Ovary (tissue), 9 donors: ENCODE data around the gene IFT81. TPM values are rescaled to one million over a fixed set of nuclear protein-coding genes. Genes with fewer than 3 reads are reported as not detected.

ENCODE experiments used
- DNase-seq, 5 donors: peaks; one replicate each; pipeline ENCODE4 v3.0.0-alpha.2; 2019 to 2020
- H3K27ac ChIP-seq, 2 donors: fragments of 200-600 bp; one replicate each; pipeline versions ENCODE4 v1.5.1 to v1.8.0; 2019 to 2022
- H3K27me3 ChIP-seq: fragments of 200-600 bp; one replicate; pipeline ENCODE4 v1.8.0; 2022
- H3K36me3 ChIP-seq: fragments of 200-600 bp; sonication (generic); one replicate; pipeline ENCODE4 v1.5.1; 2019
- H3K4me1 ChIP-seq: one replicate; pipeline ENCODE4 v1.8.1; 2013; ENCODE audit warnings: mild to moderate bottlenecking, moderate library complexity; ENCODE audit not compliant: insufficient read depth
- H3K4me3 ChIP-seq: fragments of 200-600 bp; sonication (generic); one replicate; pipeline ENCODE4 v1.5.1; 2017
- H3K9me3 ChIP-seq, 2 donors: fragments of 200-600 bp in 1 of 2; sonication (generic) in 1 of 2; one replicate each; pipeline versions ENCODE4 v1.5.1 to v1.8.1; 2013 to 2019; ENCODE audit warnings: mild to moderate bottlenecking in 1 of 2, moderate library complexity in 1 of 2
- CTCF ChIP-seq, 3 donors: fragments of 450-650 bp in 2 of 3; fragments of 200-600 bp in 1 of 3; IDR thresholded peaks; one replicate each; pipeline versions ENCODE4 v1.5.1 to v1.8.0; 2016 to 2022; ENCODE audit warnings: antibody characterized with exemption in 3 of 3, mild to moderate bottlenecking in 1 of 3
- EP300 ChIP-seq: sonication (generic); formaldehyde crosslinking; IDR thresholded peaks from one replicate; pipeline ENCODE4 v1.6.1; 2017; ENCODE audit warnings: antibody characterized with exemption
- POLR2A ChIP-seq: fragments of 450-650 bp; IDR thresholded peaks from one replicate; pipeline ENCODE4 v1.6.1; 2017; ENCODE audit warnings: antibody characterized with exemption, mild to moderate bottlenecking, moderate library complexity
- WGBS, 3 donors: extraction: QIAGEN DNeasy Blood & Tissue Kit in 1 of 3; methylation state at CpG; one replicate each; pipeline versions ENCODE4 v1.1.5 to v1.1.7; 2013 to 2017; 5-methylcytosine and 5-hydroxymethylcytosine counted together
- intact Hi-C, 4 donors: fragments of 100-400 bp; cut with DNase I; formaldehyde crosslinking; loops; one replicate each; pipeline versions ENCODE4 v1.11.0 to v1.15.1; 2022 to 2023
- polyA plus RNA-seq, 2 donors: library from polyadenylated mRNA; stranded (reverse); fragments of 200-250 nt in 1 of 2; fragments of 350-450 nt in 1 of 2; fragmentation: Illumina TruSeq in 1 of 2; extraction: RNeasy Lipid Tissue Mini Kit (QIAGEN cat#74804) in 1 of 2; gene quantifications; one replicate each; pipeline ENCODE4 v1.2.3, GENCODE V29; 2013 to 2014
- total RNA-seq, 7 donors: library from RNA; depleted of rRNA in 2 of 7; stranded (reverse); fragments of >200 nt in 2 of 7; fragmentation: NEBNext Ultra II Directional in 3 of 7; extraction: Animal tissue kit (Norgen Biotek cat#: 25700) in 3 of 7; gene quantifications; one replicate each; pipeline versions ENCODE4 v1.1.0 to v1.2.4, GENCODE V29; 2016 to 2023
- donor health status: DM: no; HTN: no; CAD: no; lungs with moderate emphysema.
- donor health status: DM: no; HTN: no; CAD: no.
- donor health status: Bipolar disorder and iron deficiency.
- donor health status: DM: yes; HTN: yes; CAD: no.
- donor health status: DM: no; HTN: no; CAD: no.
- donor health status: DM: yes; HTN: yes; CAD: no.

IFT81 gene
- total and polyA plus RNA-seq, 9 donors = 10.4 to 22.3 (median 17.2) TPM

GRCh38 chr12:110234755-110235154 lies 110.6 kb downstream of the IFT81 start:
- 5 to 8% (median 5%) methylated on average over 3 of the region's 3 CpGs for WGBS, 3 donors
- H3K4me3 ChIP-seq = no peak overlapping the region

GRCh38 chr12:110235383-110235782 lies 111.2 kb downstream of the IFT81 start:
- Histone ChIP-seq H3K9me3 (no peaks in the 10 kb centered on the region), H3K4me3 (no peak overlapping the region), H3K27ac (peak overlapping the region in 1 of 2 donors; percentile 9), H3K27me3 (no peaks in the 10 kb centered on the region), H3K36me3 (no peaks in the 10 kb centered on the region), H3K4me1 (peaks cover 4% of the 10 kb centered on the region)
- 65 to 82% (median 67%) methylated on average over 1 of the region's 1 CpG for whole genome bisulfite sequencing, 3 donors
- TF ChIP-seq CTCF (IDR thresholded peaks at IDR 0.05) (no peak), POLR2A (no peak), EP300 (no peak)
- no peak for DNase-seq
- intact Hi-C loops = no loop called here

More at GRCh38 chr12:110234755-110235154, 110.6 kb downstream of the IFT81 start:
- TF ChIP-seq POLR2A (no peak), CTCF (IDR thresholded peaks at IDR 0.05) (no peak), EP300 (no peak)
- Histone ChIP-seq H3K36me3 (no peaks in the 10 kb centered on the region), H3K4me1 (peaks cover 4% of the 10 kb centered on the region), H3K27ac (peak overlapping the region in 1 of 2 donors; percentile 9), H3K27me3 (no peaks in the 10 kb centered on the region), H3K9me3 (no peaks in the 10 kb centered on the region)
- no peak for DNase-seq
- intact Hi-C loops = no loop called here

- no peak for DNase-seq
- intact Hi-C loops = no loop called here
- no peak overlapping the region for H3K27ac ChIP-seq
- H3K36me3 ChIP-seq = no peaks in the 10 kb centered on the region
- H3K9me3 ChIP-seq = no peaks in the 10 kb centered on the region
- no peak overlapping the region for H3K4me3 ChIP-seq
- no peaks in the 10 kb centered on the region for H3K27me3 ChIP-seq
- H3K4me1 ChIP-seq = peaks cover 13% of the 10 kb centered on the region
- TF ChIP-seq EP300 (no peak), CTCF (IDR thresholded peaks at IDR 0.05) (no peak), POLR2A (no peak)
- 92 to 97% (median 97%) methylated on average over 5 of the region's 5 CpGs for WGBS, 3 donors
Measured at GRCh38 chr12:110243227-110243626, 119.1 kb downstream of the IFT81 start.

- WGBS, 3 donors = 94 to 95% (median 94%) methylated on average over 12 of the region's 12 CpGs
- intact Hi-C loops = no loop called here
- no peaks in the 10 kb centered on the region for H3K36me3 ChIP-seq
- H3K4me1 ChIP-seq = peaks cover 13% of the 10 kb centered on the region
- no peaks in the 10 kb centered on the region for H3K9me3 ChIP-seq
- TF ChIP-seq POLR2A = no peak
- TF ChIP-seq CTCF (IDR thresholded peaks at IDR 0.05) = no peak
- TF ChIP-seq EP300 = no peak
- no peak overlapping the region for H3K27ac ChIP-seq
- H3K27me3 ChIP-seq = no peaks in the 10 kb centered on the region
- H3K4me3 ChIP-seq = no peak overlapping the region
- DNase-seq = no peak
Measured at GRCh38 chr12:110244372-110244771, 120.2 kb downstream of the IFT81 start.

GRCh38 chr12:110244829-110245228 lies 120.7 kb downstream of the IFT81 start:
- Histone ChIP-seq H3K4me1 (peaks cover 13% of the 10 kb centered on the region), H3K4me3 (no peak overlapping the region), H3K9me3 (no peaks in the 10 kb centered on the region), H3K27ac (no peak overlapping the region), H3K36me3 (no peaks in the 10 kb centered on the region), H3K27me3 (no peaks in the 10 kb centered on the region)
- WGBS, 3 donors = 83 to 84% (median 84%) methylated on average over 8 of the region's 8 CpGs
- intact Hi-C loops = no loop called here
- TF ChIP-seq CTCF (IDR thresholded peaks at IDR 0.05) (no peak), EP300 (no peak), POLR2A (no peak)
- no peak for DNase-seq
